22Rv1 (cell line): ENCODE measurements around the gene ITGA8.

Experiments used
- CTCF ChIP-seq: fragments of 450-650 bp; IDR thresholded peaks from 2 replicates; pipeline ENCODE4 v1.5.1; 2017; ENCODE audit warnings: mild to moderate bottlenecking
- ZFX ChIP-seq: fragments of 450-650 bp; IDR thresholded peaks from 2 replicates; pipeline ENCODE4 v1.6.1; 2017; ENCODE audit warnings: antibody characterized with exemption, borderline replicate concordance

DNA sequence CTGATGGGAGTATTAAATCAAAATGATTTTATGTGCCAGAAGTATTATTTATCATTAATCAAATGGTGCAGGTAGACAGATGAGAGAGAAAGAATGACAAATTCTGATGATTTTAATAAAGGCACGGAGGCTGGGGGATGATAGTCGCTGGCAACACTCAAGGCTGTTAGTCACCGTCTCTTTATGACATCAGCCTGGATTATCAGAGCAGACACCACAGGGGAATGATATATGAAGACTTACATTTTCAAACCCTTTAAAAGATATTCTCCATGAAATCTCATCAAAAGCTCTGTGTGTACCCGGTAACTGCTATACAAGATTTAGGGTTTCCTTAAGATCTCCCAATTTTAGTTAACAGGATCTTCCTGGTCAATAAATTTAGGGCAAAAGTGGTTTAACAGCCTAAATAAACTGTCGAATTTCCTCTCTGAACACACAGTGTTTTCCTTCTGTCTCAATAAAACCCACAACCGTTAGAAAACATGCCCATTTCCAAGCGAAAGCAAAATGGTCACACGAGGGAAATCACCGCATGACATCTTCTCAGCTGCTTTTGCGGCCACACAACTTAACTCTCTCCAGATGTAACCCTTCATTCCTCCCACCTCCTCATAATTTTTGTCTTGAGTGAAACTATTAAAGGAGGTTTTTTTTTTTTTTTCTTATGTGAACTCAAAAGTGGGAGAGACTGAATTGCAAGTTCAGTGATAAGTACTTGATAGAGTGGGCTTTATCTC is 215.5 kb downstream of the ITGA8 start:
- TF ChIP-seq CTCF: no peak
- no peak for TF ChIP-seq ZFX
